GM21529 (cell line): Measurements from ENCODE around the gene OR6S1.
"Not testable (repeated sequence)": the region's sequence is repeated elsewhere in the genome, so short reads cannot be mapped to it uniquely, and the experiment has no call there.

Source experiments
- ATAC-seq: cut with Tn5 transposase; IDR thresholded peaks from one replicate; pipeline ENCODE4 v1.9.1; 2021; ENCODE audit not compliant: unreplicated experiment

The OR6S1 gene

DNA sequence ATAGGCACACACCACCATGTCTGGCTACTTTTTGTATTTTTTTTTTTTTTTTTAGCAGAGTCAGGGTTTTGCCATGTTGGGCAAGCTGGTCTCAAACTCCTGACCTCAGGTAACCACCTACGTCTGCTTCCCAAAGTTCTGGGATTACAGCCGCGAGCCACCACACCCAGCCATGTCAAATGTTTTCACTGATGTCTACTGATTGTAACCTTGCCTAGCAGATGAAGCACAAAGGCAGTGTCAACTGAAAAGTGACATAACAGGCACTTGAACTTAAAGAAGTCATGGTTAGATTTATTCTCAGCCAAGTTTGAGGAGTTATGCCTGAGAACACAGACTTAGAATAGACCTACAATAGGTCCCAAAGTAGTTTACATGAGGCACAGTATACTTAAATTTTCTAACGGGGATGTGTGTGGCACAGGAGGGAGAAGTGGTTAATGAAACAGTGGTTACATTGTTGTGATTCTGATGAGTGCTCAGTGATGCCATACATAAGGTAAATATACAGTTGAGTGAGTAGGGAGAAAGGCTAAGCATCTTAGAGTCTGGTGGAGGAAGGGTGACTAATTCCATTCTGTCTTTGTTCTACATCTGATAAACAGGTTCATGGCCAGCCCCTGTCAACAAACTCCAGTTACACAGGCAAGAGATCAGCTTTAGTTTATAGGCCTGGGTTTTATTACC is 30.2 kb upstream of the OR6S1 start:
- no peak for ATAC-seq

DNA sequence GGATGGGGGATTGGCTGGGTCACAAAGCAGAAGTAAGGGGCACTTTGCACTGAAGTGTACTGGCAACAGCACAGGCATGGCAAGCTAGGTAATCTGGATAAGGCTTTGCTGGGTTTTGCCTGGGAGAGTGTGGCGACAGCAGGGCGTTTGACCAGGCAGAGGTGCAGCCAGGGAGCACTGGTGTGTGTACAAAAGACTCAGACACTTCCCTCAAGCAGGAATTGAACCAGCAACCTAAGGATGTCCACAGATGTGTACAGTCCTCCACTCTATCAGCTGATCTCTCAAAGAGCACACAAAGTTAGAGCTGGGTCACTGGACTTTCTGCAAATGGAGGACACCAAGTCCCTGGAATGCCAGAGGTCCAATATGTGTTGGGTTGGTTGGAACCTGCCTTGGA is 27.5 kb upstream of the OR6S1 start:
- no peak for ATAC-seq

DNA sequence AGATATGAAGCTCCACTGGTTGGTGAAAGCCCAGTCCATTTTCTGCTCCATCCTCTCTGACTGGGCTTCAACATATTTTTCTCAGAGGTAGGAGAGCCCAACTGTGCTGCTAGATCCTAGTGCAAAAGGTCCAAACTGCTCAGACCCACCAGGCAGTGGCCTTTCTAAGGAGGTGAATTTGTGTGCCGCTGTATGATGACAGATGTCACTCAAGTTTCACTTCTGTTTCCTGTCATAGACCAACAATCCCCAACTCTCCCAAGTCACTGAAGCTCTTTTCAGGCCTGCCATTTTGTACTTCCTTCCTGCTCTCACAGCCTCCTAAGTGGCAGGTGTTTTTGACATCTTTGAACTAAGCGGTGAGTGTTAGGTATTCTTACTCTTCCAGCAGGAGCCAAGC is 26.5 kb upstream of the OR6S1 start:
- peak; percentile 73 for ATAC-seq

DNA sequence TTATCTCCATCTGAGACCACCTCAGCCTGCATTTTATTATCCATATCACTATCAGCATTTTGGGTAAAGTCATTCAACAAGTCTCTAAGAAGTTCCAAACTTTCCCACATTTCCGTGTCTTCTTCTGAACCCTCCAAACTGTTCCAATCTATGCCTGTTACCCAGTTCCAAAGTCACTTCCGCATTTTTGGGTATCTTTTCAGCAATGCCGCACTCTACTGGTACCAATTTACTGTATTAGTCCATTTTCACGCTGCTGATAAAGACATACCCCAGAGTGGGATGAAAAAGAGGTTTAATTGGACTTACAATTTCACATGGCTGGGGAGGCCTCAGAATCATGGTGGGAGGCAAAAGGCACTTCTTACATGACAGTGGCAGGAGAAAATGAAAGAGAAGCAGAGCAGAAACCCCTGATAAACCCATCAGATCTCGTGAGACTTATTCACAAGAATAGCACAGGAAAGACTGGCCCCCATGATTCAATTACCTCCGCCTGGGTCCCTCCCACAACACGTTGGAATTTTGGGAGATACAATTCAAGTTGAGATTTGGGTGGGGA is 25.0 kb upstream of the OR6S1 start:
- not testable (repeated sequence) for ATAC-seq

DNA sequence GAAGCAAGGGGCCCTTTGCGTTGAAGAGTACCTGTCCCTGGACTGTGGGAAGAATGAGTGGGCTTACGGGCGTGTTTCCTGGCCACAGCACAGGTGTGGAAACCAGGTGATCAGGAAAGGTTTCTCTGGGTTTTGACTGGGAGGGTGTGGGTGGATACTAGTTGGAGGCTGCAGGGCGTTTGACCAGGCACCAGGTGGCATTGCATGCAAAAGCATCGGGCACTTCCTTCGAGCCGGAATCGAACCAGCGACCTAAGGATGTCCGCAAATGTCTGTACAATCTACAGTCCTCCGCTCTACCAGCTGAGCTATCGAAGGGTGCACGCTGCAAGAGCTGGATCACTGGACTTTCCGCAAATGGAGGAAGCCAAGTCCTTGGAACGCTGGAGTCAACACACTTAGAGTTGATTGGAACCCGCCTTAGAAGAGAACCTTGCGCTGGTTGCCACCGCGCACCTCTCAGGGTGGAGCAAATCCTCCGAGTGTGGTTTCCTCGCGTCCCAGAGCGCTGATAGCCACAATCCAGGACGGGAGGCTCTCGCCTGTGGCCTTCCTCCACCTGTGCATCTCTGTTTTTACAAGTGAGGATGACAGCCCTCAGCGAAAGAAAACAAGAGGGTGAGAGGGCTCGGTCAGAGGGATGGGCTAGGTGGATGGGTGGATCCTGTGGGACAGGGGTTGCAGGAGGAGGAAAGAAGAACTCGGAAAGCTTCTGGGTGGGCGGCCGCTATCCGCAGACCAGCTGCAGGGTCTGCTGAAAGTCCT is 21.7 kb upstream of the OR6S1 start:
- peak; percentile 52 for ATAC-seq

DNA sequence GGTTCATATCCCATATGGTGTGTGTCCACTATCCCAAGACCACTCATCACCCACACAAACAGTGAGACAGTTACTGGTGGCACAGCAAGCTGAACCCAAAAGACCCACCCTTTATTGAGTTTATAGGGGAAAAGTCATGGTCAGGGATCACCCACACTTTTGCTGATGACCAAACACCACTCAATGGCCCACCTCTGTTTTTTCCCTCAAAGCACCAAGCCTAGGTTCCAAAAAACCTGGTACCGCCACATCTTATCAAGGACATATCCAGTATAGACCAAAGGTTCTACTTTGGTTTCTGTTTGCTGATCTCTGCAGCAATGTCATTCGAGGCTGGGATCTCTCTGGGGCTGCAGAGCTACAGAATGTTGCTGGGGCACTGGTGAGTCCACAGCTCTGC is 19.7 kb upstream of the OR6S1 start:
- no peak for ATAC-seq

DNA sequence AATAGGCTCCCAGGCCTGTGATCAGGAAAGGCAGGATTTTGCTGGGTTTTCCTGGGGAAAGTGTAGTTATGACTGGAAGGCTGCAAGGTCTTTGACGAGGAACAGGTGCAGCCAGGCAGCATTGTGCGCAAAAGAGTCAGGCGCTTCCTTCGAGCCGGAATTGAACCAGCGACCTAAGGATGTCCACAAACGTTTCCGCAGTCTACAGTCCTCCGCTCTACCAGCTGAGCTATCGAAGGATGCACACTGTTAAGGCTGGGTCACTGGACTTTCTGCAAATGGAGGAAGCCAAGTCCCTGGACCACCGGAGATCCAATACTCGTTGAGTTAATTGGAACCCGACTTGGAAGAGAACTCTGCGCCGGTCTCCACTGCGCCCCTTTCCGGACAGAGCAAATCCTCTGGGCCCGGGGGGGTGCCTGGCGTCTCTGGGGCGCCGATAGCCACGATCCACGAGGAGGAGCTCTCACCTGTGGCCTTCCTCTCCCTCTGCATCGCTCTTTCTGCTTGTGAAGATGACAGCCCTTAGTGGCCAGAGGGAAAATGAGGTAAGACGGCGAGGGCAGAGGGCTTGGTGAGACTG is 18.4 kb upstream of the OR6S1 start:
- no peak for ATAC-seq

DNA sequence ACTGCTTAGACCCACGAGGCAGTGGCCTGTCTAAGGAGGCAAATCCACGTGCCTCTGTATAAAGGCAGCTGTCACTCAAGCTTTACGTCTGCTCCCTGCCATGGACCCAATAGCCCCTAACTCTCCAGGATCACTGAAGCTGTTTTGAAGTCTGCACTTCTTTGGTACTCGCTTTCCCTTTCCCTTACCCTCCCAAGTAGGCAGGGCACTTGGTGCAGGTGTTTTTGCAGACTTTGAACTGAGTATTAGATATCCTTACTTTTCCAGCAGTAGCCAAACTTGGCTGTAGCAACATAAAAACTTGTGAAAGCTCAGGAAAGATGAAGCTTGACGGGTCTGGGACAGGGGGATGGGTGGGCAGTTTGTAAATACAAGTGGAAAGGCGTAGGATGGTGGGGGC is 17.8 kb upstream of the OR6S1 start:
- no peak for ATAC-seq

DNA sequence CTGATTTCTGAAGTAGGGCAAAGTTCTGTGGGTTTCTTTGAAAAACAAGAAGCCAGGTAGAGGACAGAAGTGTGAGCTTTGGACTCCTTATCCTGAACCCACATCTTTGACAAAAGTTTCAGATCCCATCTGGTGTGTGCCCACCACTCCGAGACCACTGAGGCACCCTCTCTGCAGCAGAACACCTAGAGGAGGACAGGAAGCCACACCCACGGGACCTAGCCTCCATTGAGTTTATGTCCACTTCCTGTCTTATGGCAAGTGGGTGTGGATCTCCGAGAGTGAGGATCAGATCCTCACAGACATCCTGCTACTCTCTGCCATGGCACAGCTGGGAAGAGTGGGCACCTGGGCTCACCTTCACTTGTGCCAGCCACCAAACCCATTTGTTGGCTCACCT is 16.8 kb upstream of the OR6S1 start:
- ATAC-seq = no peak

DNA sequence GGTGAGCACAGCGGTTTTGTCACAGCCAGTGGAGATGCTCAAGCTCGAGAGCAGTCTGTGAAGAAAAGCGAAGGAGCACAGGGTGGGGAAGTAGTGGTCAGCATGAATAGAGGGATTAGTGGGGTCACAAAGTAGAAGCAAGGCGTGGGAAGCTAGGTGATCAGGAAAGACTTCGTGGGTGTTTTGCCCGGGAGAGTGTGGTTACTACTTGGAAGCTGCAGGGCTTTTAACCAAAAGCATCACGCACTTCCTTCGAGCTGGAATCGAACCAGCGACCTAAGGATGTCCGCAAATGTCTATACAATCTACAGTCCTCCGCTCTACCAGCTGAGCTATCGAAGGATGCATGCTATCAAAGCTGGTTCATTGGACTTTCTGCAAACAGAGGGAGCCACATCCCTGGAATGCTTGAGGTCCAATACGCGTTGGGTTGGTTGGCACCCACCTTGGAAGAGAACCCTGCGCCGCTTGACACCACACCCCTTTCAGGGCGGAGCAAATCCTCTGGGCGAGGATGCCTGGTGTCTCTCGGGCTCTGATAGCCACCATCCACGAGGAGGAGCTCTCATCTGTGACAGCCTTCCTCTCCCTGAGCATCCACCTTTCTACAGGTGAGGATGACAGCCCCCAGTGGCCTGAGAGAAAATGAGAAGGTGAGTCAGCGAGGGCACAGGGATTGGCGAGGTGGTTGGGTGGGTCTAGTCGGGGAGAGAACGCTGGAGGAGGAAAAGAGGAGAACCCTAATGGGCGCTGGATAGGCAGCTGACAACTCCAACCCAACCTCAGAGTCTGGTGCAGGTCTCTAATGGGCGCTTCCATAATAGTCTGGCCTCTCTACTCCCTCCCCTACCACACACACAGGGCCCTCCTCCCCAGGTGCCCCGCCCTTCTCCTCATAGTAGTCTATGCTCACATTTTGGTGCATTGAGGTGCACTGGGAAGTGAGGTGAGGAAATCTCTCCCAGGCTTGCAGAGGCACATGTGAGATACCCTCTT is 16.0 kb upstream of the OR6S1 start:
- no peak for ATAC-seq

DNA sequence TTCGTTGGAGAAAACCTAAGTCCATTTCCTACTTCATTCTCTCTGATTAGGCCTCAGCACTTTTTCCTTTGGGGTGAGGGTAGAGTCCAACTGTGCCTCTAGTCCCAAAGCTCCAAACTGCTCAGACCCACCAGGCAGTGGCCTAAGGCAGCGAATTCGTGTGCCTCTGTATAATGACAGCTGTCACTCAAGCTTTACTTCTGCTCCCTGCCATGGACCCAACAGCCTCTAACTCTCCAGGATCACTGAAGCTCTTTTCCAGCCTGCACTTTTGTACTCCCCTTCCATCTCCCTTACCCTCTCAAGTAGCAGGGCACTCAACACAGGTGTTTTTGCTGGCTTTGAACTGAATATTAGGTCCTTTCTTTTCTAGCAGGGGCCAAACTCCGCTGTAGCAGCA is 14.8 kb upstream of the OR6S1 start:
- ATAC-seq = no peak

DNA sequence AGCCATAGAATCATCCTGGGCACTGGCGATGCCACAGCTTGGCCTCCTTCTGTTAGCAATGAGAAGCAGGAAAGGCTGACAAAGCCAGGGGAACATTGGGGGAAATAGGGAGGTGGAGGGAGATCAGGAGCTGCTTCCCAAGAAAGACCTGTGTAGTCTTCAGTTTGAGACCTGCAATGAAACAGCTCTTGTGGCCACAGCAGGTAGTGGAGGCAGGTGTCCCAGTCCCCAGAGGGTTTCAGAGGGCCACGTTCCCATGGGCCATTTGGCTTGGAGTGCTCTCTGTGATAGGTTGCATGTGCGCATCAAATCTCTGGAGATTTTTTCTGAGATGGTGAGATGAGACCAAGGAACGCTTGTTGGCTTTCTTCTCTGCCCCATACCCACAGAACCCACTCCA is 14.4 kb upstream of the OR6S1 start:
- ATAC-seq = no peak

DNA sequence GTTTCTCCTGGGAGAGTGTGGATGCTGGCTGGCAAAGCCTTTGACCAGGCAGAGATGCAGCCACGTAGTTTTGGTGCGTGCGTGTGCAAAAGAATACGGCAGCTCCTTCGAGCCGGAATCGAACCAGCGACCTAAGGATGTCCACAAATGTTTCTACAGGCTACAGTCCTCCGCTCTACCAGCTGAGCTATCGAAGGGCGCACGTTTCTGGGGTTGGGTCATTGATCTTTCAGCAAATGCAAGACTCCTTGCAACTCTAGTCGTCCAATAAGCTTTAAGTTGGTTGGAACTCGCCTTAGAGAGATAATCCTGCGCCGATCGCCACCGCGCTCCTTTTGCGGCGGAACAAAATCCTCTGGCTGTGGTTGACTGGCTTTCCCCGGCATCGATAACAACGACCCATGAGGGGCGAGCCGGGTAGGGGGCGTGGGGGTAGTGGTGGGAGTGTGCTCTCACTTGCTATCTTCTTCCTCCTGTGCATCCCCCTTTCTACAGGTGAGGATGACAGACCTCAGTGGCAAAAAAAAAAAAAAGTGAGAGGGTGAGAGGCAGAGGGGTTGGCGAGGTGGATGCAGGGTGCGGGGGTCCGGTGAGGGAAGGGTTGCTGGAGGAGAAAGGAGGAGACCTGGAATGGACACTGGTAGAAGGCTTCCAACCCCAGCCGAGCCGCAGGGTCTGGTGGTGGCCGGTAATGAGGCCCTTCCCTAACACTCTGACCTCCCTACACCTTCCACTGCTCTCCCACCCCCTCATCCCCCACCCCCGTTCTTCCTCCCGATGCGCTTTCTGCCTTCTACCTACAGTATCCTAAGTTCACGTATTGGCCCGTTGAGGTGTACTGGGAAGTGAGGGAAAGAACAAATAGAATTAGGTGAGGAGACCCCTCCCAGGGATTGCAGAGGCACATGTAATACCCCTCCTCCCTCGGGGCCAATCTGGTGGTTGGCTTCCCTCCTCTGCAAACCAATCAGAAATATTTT is 11.8 kb upstream of the OR6S1 start:
- ATAC-seq = no peak

DNA sequence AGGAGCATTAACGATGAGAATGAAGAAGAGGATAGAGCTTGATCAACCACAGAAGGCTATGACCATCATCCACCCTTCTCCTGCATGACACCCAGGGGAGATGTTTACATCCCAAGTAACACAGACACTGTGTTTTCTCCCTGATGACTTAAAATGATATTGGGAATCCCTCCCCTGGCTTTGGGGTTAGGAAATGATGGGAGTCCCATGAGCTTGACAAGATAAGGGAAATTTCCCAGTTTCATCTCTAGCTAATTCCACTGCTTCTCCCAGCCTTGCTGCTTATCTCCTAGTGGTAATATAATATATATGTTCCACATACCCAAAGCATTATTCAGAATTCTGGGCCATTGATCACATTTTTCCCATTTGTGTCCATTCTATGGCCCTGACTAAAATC is 4.0 kb upstream of the OR6S1 start:
- no peak for ATAC-seq

DNA sequence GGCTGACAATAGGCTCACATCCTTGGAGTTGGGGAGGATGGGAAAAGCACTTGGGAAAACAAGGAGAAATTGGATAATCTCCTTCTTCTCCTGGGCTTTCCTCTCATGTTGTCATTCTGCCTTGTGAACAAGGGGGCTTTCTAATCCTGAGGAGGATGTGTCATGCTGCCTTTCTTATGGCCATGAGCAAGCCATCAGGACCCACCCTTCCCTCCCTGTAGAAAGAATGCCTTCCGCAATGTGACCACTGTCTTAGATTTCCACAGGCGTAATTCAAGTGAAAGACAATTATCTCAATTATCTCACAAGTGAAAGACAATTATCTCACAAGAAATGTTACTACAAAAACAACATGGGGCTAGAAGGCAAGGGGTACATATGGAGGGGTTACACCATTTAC is 3.0 kb upstream of the OR6S1 start:
- no peak for ATAC-seq

DNA sequence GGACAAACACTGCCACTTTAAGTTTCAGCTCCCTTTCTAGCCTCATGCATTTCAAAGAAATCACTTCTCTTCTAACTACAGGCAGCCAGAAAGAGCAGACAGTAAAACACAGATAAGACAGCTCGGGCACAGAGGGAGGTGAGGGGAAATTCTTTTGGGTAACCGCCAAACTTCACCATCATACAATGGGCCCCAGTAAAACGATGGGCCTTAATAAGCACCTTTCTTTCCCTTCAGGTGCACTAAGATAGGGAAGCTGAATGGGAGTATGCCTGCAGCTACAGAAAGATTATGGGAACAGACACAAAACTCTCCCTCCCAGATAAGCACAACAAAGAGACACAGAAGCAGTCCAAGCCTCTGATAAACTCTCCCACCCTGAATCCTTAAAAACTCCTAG is 1.3 kb upstream of the OR6S1 start:
- not testable (repeated sequence) for ATAC-seq

DNA sequence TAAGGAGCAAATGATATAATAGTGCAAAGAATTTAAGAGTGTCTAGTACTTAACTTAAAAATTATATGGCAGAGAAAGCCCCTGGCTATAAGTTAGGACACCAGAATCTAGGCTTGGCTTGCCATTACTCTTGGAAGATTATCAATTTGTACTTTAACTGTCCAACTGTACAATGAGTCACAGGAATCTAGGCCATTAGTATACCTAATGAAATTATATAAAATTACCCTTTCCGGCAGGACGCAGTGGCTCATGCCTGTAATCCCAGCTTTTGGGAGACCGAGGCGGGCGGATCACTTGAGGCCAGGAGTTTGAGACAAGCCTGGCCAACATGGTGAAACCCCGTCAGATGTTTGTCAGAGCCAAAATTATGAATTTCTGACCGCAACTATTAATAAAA is 691 bp upstream of the OR6S1 start:
- no peak for ATAC-seq

DNA sequence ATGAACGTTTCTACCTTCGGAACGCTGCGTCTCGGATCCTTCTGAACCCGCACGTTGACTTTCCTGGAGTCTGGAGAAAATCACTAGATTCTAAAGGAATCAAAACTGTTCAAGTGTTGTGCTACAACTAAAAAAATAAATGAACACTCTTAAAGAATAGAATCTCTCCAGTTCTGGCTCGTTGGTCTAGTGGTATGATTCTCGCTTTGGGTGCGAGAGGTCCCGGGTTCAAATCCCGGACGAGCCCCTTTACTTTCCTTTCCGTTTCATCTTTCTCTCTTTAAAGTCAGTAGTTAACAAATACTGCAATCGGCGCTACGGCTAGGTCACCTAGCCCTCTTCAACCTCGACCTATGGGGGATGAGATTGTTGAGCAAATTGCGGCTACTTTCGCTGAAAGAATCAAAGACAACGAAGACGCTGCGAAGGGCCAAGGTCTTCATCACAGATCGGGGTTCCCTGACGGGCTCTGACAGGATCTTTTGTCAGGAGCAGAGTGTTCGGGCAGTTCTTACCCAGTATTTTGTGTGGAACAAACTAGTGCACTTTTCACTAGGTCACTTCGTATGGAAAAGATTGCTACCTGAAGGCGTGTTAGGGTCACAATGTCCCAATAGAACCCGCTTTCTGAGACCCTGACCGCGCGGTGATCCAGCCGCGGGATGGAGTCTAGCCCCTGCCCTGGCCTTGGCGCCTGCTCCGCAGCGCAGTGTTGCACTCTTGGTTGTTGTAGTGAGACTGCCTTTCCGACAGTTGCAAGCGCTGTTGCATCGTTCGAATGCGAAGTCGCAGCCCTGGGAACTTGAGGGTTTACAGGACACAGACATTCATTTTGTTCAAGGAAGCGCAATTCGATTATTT is 8.4 kb downstream of the OR6S1 start:
- peak; percentile 31 for ATAC-seq

DNA sequence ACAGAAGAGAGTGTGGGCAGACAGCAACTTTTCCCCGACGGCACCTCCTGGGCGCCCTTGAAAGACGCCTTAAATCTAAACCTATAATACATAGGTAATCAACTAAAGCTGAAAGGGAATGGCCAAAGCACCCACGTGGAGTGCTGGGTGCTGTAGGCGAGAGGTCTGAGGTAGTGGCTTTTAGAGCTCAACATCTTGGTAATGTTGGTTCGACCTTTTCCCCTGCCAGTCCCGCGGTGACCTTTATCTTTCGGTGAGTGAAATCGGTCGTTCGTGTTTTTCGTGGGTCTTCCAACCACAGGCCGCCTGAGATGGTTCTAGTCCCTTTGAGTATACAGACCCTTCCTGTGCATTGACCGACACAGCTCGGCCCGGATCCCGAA is 9.1 kb downstream of the OR6S1 start:
- ATAC-seq = peak; percentile 26
